ENCODE measurements around the gene MYOM3. TPM values are rescaled to one million over a fixed set of nuclear protein-coding genes. Genes with fewer than 3 reads are reported as not detected.

The MYOM3 gene
- total and polyA plus RNA-seq, 11 donors: 76.7 to 379 (median 288) TPM

GRCh38 chr1:24157918-24158481, 46.1 kb upstream of the MYOM3 start:
- H3K4me1 ChIP-seq: peaks cover 0 to 9% (median 0%) of the 10 kb centered on the region in 12 donors
- ATAC-seq (peak in 3 of 4 donors; percentile 35 to 49 (median 42)), DNase-seq (no peak)
- no peak overlapping the region for H3K4me3 ChIP-seq
- no peaks in the 10 kb centered on the region for H3K36me3 ChIP-seq
- H3K27me3 ChIP-seq: peaks cover 0 to 1% (median 0%) of the 10 kb centered on the region in 9 donors
- no peaks in the 10 kb centered on the region for H3K9me3 ChIP-seq
- TF ChIP-seq CTCF (IDR thresholded peaks at IDR 0.05) (peak in 4 of 12 donors; percentile 9 to 28 (median 12)), POLR2A (IDR thresholded peaks at IDR 0.05) (no peak)
- whole genome bisulfite sequencing, 4 donors: 59 to 78% (median 68%) methylated on average over 5 to 6 of the region's 6 CpGs
- H3K27ac ChIP-seq: no peak overlapping the region
- intact Hi-C loops (cut with DNase I): no loop called here

GRCh38 chr1:24156542-24157260, 44.8 kb upstream of the MYOM3 start:
- no peaks in the 10 kb centered on the region for H3K9me3 ChIP-seq
- ATAC-seq: no peak
- WGBS, 4 donors: 89 to 93% (median 92%) methylated on average over 15 to 18 of the region's 18 CpGs

GRCh38 chr1:24155011-24155782, 43.3 kb upstream of the MYOM3 start:
- 52 to 65% (median 55%) methylated on average over 11 of the region's 11 CpGs for WGBS, 4 donors
- H3K9me3 ChIP-seq: no peaks in the 10 kb centered on the region

More at GRCh38 chr1:24156542-24157260, 44.8 kb upstream of the MYOM3 start:
- intact Hi-C loops (cut with DNase I): no loop called here
- Histone ChIP-seq H3K27me3 (peaks cover 0 to 12% (median 0%) of the 10 kb centered on the region in 9 donors), H3K27ac (no peak overlapping the region), H3K4me1 (peaks cover 0 to 9% (median 0%) of the 10 kb centered on the region in 12 donors), H3K4me3 (no peak overlapping the region), H3K36me3 (no peaks in the 10 kb centered on the region)
- TF ChIP-seq POLR2A (IDR thresholded peaks at IDR 0.05): no peak
- DNase-seq: no peak

GRCh38 chr1:24154215-24154614, 42.3 kb upstream of the MYOM3 start:
- ATAC-seq (no peak), DNase-seq (no peak)
- Histone ChIP-seq H3K36me3 (no peaks in the 10 kb centered on the region), H3K4me3 (no peak overlapping the region), H3K27ac (no peak overlapping the region), H3K27me3 (peaks cover 0 to 31% (median 7%) of the 10 kb centered on the region in 9 donors), H3K9me3 (no peaks in the 10 kb centered on the region), H3K4me1 (peaks cover 0 to 23% (median 4%) of the 10 kb centered on the region in 12 donors)
- TF ChIP-seq POLR2A (IDR thresholded peaks at IDR 0.05) (no peak), CTCF (IDR thresholded peaks at IDR 0.05) (no peak)
- intact Hi-C loops (cut with DNase I): loop anchor here in 1 of 10 donors (5.0 kb wide), 1 partner anchor 238 kb away; no protein-coding TSS in a partner anchor
- 67 to 88% (median 73%) methylated on average over 8 of the region's 8 CpGs for whole genome bisulfite sequencing, 4 donors

More at GRCh38 chr1:24155011-24155782, 43.3 kb upstream of the MYOM3 start:
- Histone ChIP-seq H3K27ac (no peak overlapping the region), H3K36me3 (no peaks in the 10 kb centered on the region), H3K4me3 (no peak overlapping the region), H3K4me1 (peaks cover 0 to 17% (median 2%) of the 10 kb centered on the region in 12 donors), H3K27me3 (peaks cover 0 to 26% (median 7%) of the 10 kb centered on the region in 9 donors)
- ATAC-seq: no peak
- no peak for DNase-seq
- intact Hi-C loops (cut with DNase I): no loop called here
- TF ChIP-seq POLR2A (IDR thresholded peaks at IDR 0.05) (no peak), CTCF (IDR thresholded peaks at IDR 0.05) (no peak)

Measured in heart left ventricle (tissue), 16 donors.